Measurements from ENCODE around the gene COQ2.

COQ2 gene

DNA sequence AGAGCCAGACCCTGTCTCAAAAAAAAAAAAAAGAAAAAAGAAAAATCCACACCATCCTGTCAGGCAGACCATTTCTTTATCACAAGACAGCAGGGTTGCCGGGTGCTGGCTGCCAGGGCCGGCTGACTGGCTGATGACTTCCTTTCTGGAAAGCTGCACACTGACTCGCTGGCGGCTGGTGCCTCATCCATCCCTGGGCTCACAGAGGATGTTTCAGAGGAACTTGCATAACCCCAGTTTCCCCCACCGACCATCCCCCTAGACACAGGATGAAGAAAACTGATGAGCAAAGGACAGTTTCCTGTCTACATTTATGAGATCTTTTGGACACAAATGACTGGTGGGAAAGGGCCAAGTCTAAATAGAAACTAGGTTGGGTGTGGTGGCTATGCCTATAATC, 36.0 kb upstream of the COQ2 start (continued):
- TF ChIP-seq, protein P1, sequence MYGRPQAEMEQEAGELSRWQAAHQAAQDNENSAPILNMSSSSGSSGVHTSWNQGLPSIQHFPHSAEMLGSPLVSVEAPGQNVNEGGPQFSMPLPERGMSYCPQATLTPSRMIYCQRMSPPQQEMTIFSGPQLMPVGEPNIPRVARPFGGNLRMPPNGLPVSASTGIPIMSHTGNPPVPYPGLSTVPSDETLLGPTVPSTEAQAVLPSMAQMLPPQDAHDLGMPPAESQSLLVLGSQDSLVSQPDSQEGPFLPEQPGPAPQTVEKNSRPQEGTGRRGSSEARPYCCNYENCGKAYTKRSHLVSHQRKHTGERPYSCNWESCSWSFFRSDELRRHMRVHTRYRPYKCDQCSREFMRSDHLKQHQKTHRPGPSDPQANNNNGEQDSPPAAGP (tag by site-specific recombination; IDR thresholded peaks at IDR 0.05) = no peak
- no peak for TF ChIP-seq ZNF473 (tag by site-specific recombination; IDR thresholded peaks at IDR 0.05)

DNA sequence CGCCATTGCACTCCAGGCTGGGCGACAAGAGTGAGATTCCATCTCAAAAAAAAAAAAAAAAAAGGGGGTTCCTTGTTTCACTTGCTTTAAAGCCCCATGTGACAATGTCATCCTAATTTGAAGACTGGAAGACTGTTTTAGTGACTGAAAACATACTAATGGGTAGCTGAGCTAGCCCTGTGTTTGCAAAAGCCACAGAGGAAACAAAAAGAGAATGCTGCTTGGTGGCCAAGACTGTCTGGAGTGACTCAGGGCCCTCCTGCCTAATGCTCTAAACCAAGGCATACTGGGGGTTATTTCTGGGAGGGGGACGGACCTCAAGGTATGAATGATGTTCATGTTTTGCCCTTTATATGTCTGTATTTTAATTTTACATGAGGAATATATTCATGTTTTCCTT, 34.1 kb upstream of the COQ2 start:
- ChIA-PET CTCF (no interaction called here), POLR2A (interaction anchor here (0.7 kb wide), 1 partner anchor 412 kb away, joined by 6 read pairs; no protein-coding TSS in a partner anchor)
- TF ChIP-seq ZIC2 (tag by site-specific recombination; IDR thresholded peaks at IDR 0.05) (no peak), ZNF292 (tag by site-specific recombination; IDR thresholded peaks at IDR 0.05; ENCODE audit: borderline replicate concordance, low read depth) (no peak), ZNF324 (tag by site-specific recombination; IDR thresholded peaks at IDR 0.05) (no peak), ZNF221 (tag by site-specific recombination; IDR thresholded peaks at IDR 0.05; ENCODE audit: borderline replicate concordance) (no peak), ZNF596 (tag by site-specific recombination; IDR thresholded peaks at IDR 0.05) (no peak), ZNF174 (tag by site-specific recombination; IDR thresholded peaks at IDR 0.05) (no peak), ZNF23 (tag by site-specific recombination; IDR thresholded peaks at IDR 0.05; ENCODE audit: borderline replicate concordance) (no peak), TRIM28 (IDR thresholded peaks at IDR 0.05; ENCODE audit: borderline replicate concordance, low read length) (no peak), GLIS1 (tag by site-specific recombination; IDR thresholded peaks at IDR 0.05) (no peak), SALL2 (tag by site-specific recombination; IDR thresholded peaks at IDR 0.05; ENCODE audit: borderline replicate concordance) (no peak)
- TF ChIP-seq, protein P2, sequence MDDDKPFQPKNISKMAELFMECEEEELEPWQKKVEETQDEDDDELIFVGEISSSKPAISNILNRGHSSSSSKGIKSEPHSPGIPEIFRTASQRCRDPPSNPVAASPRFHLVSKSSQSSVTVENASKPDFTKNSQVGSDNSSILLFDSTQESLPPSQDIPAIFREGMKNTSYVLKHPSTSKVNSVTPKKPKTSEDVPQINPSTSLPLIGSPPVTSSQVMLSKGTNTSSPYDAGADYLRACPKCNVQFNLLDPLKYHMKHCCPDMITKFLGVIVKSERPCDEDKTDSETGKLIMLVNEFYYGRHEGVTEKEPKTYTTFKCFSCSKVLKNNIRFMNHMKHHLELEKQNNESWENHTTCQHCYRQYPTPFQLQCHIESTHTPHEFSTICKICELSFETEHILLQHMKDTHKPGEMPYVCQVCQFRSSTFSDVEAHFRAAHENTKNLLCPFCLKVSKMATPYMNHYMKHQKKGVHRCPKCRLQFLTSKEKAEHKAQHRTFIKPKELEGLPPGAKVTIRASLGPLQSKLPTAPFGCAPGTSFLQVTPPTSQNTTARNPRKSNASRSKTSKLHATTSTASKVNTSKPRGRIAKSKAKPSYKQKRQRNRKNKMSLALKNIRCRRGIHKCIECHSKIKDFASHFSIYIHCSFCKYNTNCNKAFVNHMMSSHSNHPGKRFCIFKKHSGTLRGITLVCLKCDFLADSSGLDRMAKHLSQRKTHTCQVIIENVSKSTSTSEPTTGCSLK (tag by site-specific recombination; IDR thresholded peaks at IDR 0.05) = no peak
- TF ChIP-seq, protein P3, sequence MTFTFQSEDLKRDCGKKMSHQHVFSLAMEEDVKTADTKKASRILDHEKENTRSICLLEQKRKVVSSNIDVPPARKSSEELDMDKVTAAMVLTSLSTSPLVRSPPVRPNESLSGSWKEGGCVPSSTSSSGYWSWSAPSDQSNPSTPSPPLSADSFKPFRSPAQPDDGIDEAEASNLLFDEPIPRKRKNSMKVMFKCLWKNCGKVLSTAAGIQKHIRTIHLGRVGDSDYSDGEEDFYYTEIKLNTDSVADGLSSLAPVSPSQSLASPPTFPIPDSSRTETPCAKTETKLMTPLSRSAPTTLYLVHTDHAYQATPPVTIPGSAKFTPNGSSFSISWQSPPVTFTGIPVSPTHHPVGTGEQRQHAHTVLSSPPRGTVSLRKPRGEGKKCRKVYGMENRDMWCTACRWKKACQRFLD (tag by site-specific recombination; IDR thresholded peaks at IDR 0.05) = no peak
- TF ChIP-seq, protein P4, sequence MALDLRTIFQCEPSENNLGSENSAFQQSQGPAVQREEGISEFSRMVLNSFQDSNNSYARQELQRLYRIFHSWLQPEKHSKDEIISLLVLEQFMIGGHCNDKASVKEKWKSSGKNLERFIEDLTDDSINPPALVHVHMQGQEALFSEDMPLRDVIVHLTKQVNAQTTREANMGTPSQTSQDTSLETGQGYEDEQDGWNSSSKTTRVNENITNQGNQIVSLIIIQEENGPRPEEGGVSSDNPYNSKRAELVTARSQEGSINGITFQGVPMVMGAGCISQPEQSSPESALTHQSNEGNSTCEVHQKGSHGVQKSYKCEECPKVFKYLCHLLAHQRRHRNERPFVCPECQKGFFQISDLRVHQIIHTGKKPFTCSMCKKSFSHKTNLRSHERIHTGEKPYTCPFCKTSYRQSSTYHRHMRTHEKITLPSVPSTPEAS (tag by site-specific recombination; IDR thresholded peaks at IDR 0.05) = no peak
- Histone ChIP-seq H3K9me3 (ENCODE audit: control insufficient read depth, insufficient read depth, low read depth, low read length) (no peaks in the 10 kb centered on the region), H3K4me1 (ENCODE audit: control insufficient read depth, insufficient read depth, low read length) (no peaks in the 10 kb centered on the region), H3K27ac (ENCODE audit: extremely low read depth, low read depth, low read length) (no peak overlapping the region), H3K4me3 (ENCODE audit: low read depth, low read length) (no peak overlapping the region), H3K36me3 (ENCODE audit: control insufficient read depth in 2 of 2, insufficient read depth in 1 of 2, low read length in 2 of 2) (no peaks in the 10 kb centered on the region)

DNA sequence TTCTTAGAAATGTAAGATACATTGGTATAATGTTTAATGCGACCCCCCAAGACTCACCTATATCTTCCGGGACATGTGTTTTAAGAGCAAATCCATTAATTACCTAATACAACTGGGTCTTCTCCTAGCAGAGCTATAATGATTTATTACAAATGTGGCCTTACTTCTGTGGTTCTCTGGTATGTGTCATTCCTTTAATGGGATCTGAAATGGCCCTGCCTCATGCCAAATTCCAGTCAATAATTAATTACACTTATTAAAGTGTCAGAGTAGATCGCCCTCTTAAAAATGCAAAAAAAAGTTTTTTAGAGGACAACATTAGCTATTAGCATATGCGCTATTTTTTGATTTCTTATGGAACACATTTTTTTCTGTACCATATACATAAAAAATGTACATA, 33.1 kb upstream of the COQ2 start:
- no peak for TF ChIP-seq BCL11B (tag by site-specific recombination; IDR thresholded peaks at IDR 0.05; ENCODE audit: low read depth)
- TF ChIP-seq ZBTB20 (tag by site-specific recombination; IDR thresholded peaks at IDR 0.05) = no peak
- TF ChIP-seq ZNF843 (tag by site-specific recombination; IDR thresholded peaks at IDR 0.05) = no peak
- ChIA-PET CTCF (no interaction called here), POLR2A (no interaction called here)
- no peaks in the 10 kb centered on the region for H3K9me3 ChIP-seq (ENCODE audit: control insufficient read depth, insufficient read depth, low read depth, low read length)
- H3K27ac ChIP-seq (ENCODE audit: extremely low read depth, low read depth, low read length) = no peak overlapping the region
- H3K36me3 ChIP-seq (ENCODE audit: control insufficient read depth in 2 of 2, insufficient read depth in 1 of 2, low read length in 2 of 2) = no peaks in the 10 kb centered on the region
- H3K4me3 ChIP-seq (ENCODE audit: low read depth, low read length) = no peak overlapping the region
- no peaks in the 10 kb centered on the region for H3K4me1 ChIP-seq (ENCODE audit: control insufficient read depth, insufficient read depth, low read length)
